ENCODE data around the gene UBTD1. TPM values are rescaled to one million over a fixed set of nuclear protein-coding genes. Genes with fewer than 3 reads are reported as not detected.

UBTD1 gene
- total and polyA plus RNA-seq, 10 of the 15 experiments (the other 5 are each of a cell fraction or from before 2014, with no cell fraction given): 0.04 to 1.5 (median 1.2) TPM; not detected in 1

- TF ChIP-seq CTCF (IDR thresholded peaks at IDR 0.05 in 2 of 3, conservative IDR thresholded peaks at IDR 0.05 in 1 of 3; ENCODE audit: control insufficient read depth in 2 of 3, extremely low read depth in 1 of 3, insufficient read depth in 1 of 3, low read depth in 3 of 3, low read length in 3 of 3) (no peak), YBX1 (IDR thresholded peaks at IDR 0.05) (no peak), RELB (IDR thresholded peaks at IDR 0.05; ENCODE audit: low read depth) (no peak), EED (IDR thresholded peaks at IDR 0.05; ENCODE audit: low read depth) (no peak)
These were observed 38.6 kb downstream of the UBTD1 start (continued) for GRCh38 chr10:97537186-97537869.

GRCh38 chr10:97538411-97538810 is 39.7 kb downstream of the UBTD1 start:
- no peaks in the 10 kb centered on the region; a peak in 1 of 4 replicates for H3K27me3 ChIP-seq (replicated peaks in 1 of 2; ENCODE audit: control insufficient read depth in 2 of 2, insufficient read depth in 2 of 2, low read length in 1 of 2)
- intact Hi-C loops (cut with micrococcal nuclease; ENCODE audit: unreplicated experiment): no loop called here

More at GRCh38 chr10:97538411-97538810, 39.7 kb downstream of the UBTD1 start:
- no peaks in the 10 kb centered on the region for H3K36me3 ChIP-seq (ENCODE audit: control insufficient read depth in 2 of 2, insufficient read depth in 2 of 2, low read length in 1 of 2)
- TF ChIP-seq CBX5 (IDR thresholded peaks at IDR 0.05; ENCODE audit: low read depth): no peak
- no peak for TF ChIP-seq HDGF (IDR thresholded peaks at IDR 0.05)
- TF ChIP-seq RUNX3 (IDR thresholded peaks at IDR 0.05; ENCODE audit: low read length): no peak
- no peak for TF ChIP-seq RBBP5 (conservative IDR thresholded peaks at IDR 0.05)
- TF ChIP-seq MTA2 (IDR thresholded peaks at IDR 0.05; ENCODE audit: low read depth): no peak
- no peak for TF ChIP-seq TCF7 (IDR thresholded peaks at IDR 0.05; ENCODE audit: borderline replicate concordance)
- TF ChIP-seq EP300 (IDR thresholded peaks at IDR 0.05; ENCODE audit: borderline replicate concordance in 1 of 2, control insufficient read depth in 1 of 2, low read depth in 2 of 2, low read length in 2 of 2): no peak
- no peak for TF ChIP-seq IRF4 (IDR thresholded peaks at IDR 0.05; ENCODE audit: low read depth, low read length)
- TF ChIP-seq ZNF687 (IDR thresholded peaks at IDR 0.05): no peak
- TF ChIP-seq RELA (IDR thresholded peaks at IDR 0.05; ENCODE audit: borderline replicate concordance, partially characterized antibody): no peak
- no peak for TF ChIP-seq NBN (IDR thresholded peaks at IDR 0.05)
- no peak for DNase-seq (ENCODE audit: low read depth, low spot score)
- ATAC-seq: no peak
- no peaks in the 10 kb centered on the region for H3K4me1 ChIP-seq (ENCODE audit: control insufficient read depth, insufficient read depth, low read length)
- no peak for FAIRE-seq
- H3K9me3 ChIP-seq (replicated peaks; ENCODE audit: control insufficient read depth, insufficient read depth, low read length): no peaks in the 10 kb centered on the region
- RAD21 ChIA-PET (ENCODE audit: unreplicated experiment): no interaction called here
- no peak overlapping the region for H3K9ac ChIP-seq (ENCODE audit: control insufficient read depth, insufficient read depth, low read length)
- no peak overlapping the region for H2AFZ ChIP-seq (ENCODE audit: control insufficient read depth, low read depth, low read length)
- WGBS (ENCODE audit: insufficient coverage, insufficient replicate concordance, low lambda C conversion rate, missing lambda C conversion rate): 45% methylated on average over 4 of the region's 4 CpGs
- in situ Hi-C loops (cut with MboI): no loop called here
- H3K79me2 ChIP-seq (ENCODE audit: control insufficient read depth, insufficient read depth, low read length): no peaks in the 10 kb centered on the region
- H4K20me1 ChIP-seq (ENCODE audit: control insufficient read depth, insufficient read depth): no peaks in the 10 kb centered on the region
- BruUV-seq (replicated peaks): no TSS peak
- SMC1A ChIA-PET (ENCODE audit: uncharacterized antibody, unreplicated experiment): interaction anchor here (1.7 kb wide), 1 partner anchor 17 kb away, joined by 5 read pairs; no protein-coding TSS in a partner anchor
- no peak overlapping the region for H3K4me3 ChIP-seq
- POLR2A ChIA-PET: no interaction called here
- H3K4me2 ChIP-seq (ENCODE audit: control insufficient read depth, insufficient read depth): no peak overlapping the region
- CTCF ChIA-PET: interaction anchor here (1.6 to 2.7 kb wide), 2 partner anchors 15 to 34 kb away, joined by 3 to 18 read pairs; partner anchors contain the start of gene ANKRD2
- no peak overlapping the region for H3K27ac ChIP-seq (ENCODE audit: control insufficient read depth, insufficient read depth)

All from GM12878 (cell line).